Lower lobe of right lung (tissue), 2 donors: Measurements from ENCODE around the gene PPP2R5C. TPM values are rescaled to one million over a fixed set of nuclear protein-coding genes. Genes with fewer than 3 reads are reported as not detected.

Source experiments
- ATAC-seq, 2 donors: fragments of 200-7000 bp; cut with Tn5 transposase; one replicate each; pipeline ENCODE4 v1.9.1; 2020 to 2022; ENCODE audit warnings: mild to moderate bottlenecking in 2 of 2, moderate library complexity in 2 of 2
- DNase-seq: peaks from one replicate; pipeline ENCODE4 v3.0.0-alpha.2; 2020
- H3K27ac ChIP-seq: fragments of 200-600 bp; one replicate; pipeline ENCODE4 v1.8.0; 2022
- H3K27me3 ChIP-seq: fragments of 200-600 bp; one replicate; pipeline ENCODE4 v1.8.0; 2022; ENCODE audit warnings: low read depth
- H3K36me3 ChIP-seq: fragments of 200-600 bp; one replicate; pipeline ENCODE4 v1.8.0; 2022; ENCODE audit warnings: mild to moderate bottlenecking
- H3K4me1 ChIP-seq: fragments of 200-600 bp; one replicate; pipeline ENCODE4 v1.8.0; 2022
- H3K4me3 ChIP-seq: fragments of 200-600 bp; one replicate; pipeline ENCODE4 v1.8.0; 2022; ENCODE audit warnings: mild to moderate bottlenecking
- H3K9me3 ChIP-seq: fragments of 200-600 bp; one replicate; pipeline ENCODE4 v1.8.0; 2022
- intact Hi-C: fragments of 100-400 bp; cut with DNase I; formaldehyde crosslinking; loops from one replicate; pipeline ENCODE4 v1.11.0; 2022
- total RNA-seq: library from RNA; stranded (reverse); fragmentation: NEBNext Ultra II Directional; extraction: Animal tissue kit (Norgen Biotek cat#: 25700); gene quantifications from one replicate; pipeline ENCODE4 v1.2.1, GENCODE V29; 2021
- TF ChIP-seq, protein P1 (sequence below): fragments of 200-600 bp; IDR thresholded peaks from one replicate; pipeline ENCODE4 v1.8.0; 2022; ENCODE audit warnings: antibody characterized with exemption, mild to moderate bottlenecking
- donor health status: DM: no; HTN: yes; CAD: no; lungs with severe emphysema.

The PPP2R5C gene
- total RNA-seq, 1 donor from 2014 or later, result 160 TPM

- Histone ChIP-seq H3K27me3 (no peaks in the 10 kb centered on the region), H3K36me3 (peaks cover 9% of the 10 kb centered on the region), H3K4me1 (peaks cover 45% of the 10 kb centered on the region), H3K9me3 (no peaks in the 10 kb centered on the region), H3K4me3 (no peak overlapping the region), H3K27ac (peak overlapping the region; percentile 64)
- ATAC-seq (no peak), DNase-seq (no peak)
- intact Hi-C loops, result no loop called here
- TF ChIP-seq, protein P1, sequence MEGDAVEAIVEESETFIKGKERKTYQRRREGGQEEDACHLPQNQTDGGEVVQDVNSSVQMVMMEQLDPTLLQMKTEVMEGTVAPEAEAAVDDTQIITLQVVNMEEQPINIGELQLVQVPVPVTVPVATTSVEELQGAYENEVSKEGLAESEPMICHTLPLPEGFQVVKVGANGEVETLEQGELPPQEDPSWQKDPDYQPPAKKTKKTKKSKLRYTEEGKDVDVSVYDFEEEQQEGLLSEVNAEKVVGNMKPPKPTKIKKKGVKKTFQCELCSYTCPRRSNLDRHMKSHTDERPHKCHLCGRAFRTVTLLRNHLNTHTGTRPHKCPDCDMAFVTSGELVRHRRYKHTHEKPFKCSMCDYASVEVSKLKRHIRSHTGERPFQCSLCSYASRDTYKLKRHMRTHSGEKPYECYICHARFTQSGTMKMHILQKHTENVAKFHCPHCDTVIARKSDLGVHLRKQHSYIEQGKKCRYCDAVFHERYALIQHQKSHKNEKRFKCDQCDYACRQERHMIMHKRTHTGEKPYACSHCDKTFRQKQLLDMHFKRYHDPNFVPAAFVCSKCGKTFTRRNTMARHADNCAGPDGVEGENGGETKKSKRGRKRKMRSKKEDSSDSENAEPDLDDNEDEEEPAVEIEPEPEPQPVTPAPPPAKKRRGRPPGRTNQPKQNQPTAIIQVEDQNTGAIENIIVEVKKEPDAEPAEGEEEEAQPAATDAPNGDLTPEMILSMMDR, result no peak
These were observed 58.8 kb downstream of the PPP2R5C start for GRCh38 chr14:101820283-101820798.

DNA sequence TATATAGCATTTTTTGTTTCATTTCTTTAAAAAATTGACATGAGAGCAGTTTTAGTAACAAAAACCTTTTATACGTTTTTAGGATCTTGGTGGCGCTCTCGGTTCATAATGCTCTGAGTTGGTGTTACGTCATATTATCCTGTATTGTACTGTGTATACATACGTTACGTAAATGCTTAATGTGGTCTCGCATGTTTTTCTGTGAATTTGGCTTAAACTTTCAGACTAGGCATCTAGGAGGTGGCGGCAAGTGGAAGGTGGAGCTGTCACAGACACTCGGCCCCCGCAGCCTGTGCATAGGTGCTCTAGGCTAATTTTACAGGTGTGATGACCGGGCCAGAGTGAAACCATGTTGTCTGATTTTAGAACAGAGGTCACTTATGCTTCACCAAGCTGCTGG, 60.0 kb downstream of the PPP2R5C start:
- H3K4me3 ChIP-seq, result no peak overlapping the region
- peak overlapping the region; percentile 51 for H3K27ac ChIP-seq
- intact Hi-C loops, result no loop called here
- H3K4me1 ChIP-seq, result peaks cover 52% of the 10 kb centered on the region
- TF ChIP-seq, protein P1, result no peak
- H3K27me3 ChIP-seq, result no peaks in the 10 kb centered on the region
- no peaks in the 10 kb centered on the region for H3K9me3 ChIP-seq
- no peak for ATAC-seq
- no peak for DNase-seq
- peaks cover 7% of the 10 kb centered on the region for H3K36me3 ChIP-seq

DNA sequence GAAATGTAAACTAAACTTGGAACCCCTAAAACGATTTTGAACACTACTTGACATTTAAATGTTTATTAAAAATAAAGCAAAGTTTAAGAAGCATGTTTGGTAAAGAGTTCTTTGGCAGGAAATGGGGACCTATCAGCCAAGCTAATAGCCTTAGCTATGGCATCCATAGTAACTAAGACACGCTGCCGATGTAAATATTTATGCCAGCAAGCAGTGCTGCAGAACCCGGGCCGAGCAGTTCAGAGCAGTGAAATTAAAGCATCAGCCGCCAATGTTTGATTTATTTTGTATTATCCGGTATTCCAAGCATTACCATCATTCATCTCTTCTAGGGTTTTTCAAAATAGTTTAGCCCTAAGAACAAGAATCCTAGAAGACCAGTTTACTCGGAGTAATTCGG, 61.6 kb downstream of the PPP2R5C start:
- peak overlapping the region; percentile 87 for H3K27ac ChIP-seq
- TF ChIP-seq, protein P1, result no peak
- H3K4me3 ChIP-seq, result peak overlapping the region; percentile 34
- peaks cover 58% of the 10 kb centered on the region for H3K4me1 ChIP-seq
- DNase-seq, result no peak
- peaks cover 7% of the 10 kb centered on the region for H3K36me3 ChIP-seq
- intact Hi-C loops, result no loop called here
- H3K9me3 ChIP-seq, result no peaks in the 10 kb centered on the region
- ATAC-seq, result no peak
- no peaks in the 10 kb centered on the region for H3K27me3 ChIP-seq

- intact Hi-C loops, result no loop called here
- TF ChIP-seq, protein P1, result no peak
- Histone ChIP-seq H3K27me3 (no peaks in the 10 kb centered on the region), H3K27ac (peak overlapping the region; percentile 87), H3K9me3 (no peaks in the 10 kb centered on the region), H3K4me1 (peaks cover 63% of the 10 kb centered on the region), H3K4me3 (peak overlapping the region; percentile 34), H3K36me3 (peaks cover 7% of the 10 kb centered on the region)
- DNase-seq, result no peak
- ATAC-seq, result peak; percentile 61 to 62
These were observed 62.1 kb downstream of the PPP2R5C start for GRCh38 chr14:101823511-101824120.

- ATAC-seq, result peak; percentile 45 to 57
- H3K4me1 ChIP-seq, result peaks cover 70% of the 10 kb centered on the region
- TF ChIP-seq, protein P1, result no peak
- H3K27ac ChIP-seq, result peak overlapping the region; percentile 87
- intact Hi-C loops, result no loop called here
- H3K27me3 ChIP-seq, result no peaks in the 10 kb centered on the region
- no peak for DNase-seq
- H3K4me3 ChIP-seq, result peak overlapping the region; percentile 34
- H3K9me3 ChIP-seq, result no peaks in the 10 kb centered on the region
- H3K36me3 ChIP-seq, result peaks cover 4% of the 10 kb centered on the region
These were observed 62.8 kb downstream of the PPP2R5C start for GRCh38 chr14:101824339-101824727.
